ENCODE measurements around the gene DOCK9.

The DOCK9 gene

GRCh38 chr13:98842070-98842469, 135.8 kb downstream of the DOCK9 start:
- peak; percentile 89 for DNase-seq

DNA sequence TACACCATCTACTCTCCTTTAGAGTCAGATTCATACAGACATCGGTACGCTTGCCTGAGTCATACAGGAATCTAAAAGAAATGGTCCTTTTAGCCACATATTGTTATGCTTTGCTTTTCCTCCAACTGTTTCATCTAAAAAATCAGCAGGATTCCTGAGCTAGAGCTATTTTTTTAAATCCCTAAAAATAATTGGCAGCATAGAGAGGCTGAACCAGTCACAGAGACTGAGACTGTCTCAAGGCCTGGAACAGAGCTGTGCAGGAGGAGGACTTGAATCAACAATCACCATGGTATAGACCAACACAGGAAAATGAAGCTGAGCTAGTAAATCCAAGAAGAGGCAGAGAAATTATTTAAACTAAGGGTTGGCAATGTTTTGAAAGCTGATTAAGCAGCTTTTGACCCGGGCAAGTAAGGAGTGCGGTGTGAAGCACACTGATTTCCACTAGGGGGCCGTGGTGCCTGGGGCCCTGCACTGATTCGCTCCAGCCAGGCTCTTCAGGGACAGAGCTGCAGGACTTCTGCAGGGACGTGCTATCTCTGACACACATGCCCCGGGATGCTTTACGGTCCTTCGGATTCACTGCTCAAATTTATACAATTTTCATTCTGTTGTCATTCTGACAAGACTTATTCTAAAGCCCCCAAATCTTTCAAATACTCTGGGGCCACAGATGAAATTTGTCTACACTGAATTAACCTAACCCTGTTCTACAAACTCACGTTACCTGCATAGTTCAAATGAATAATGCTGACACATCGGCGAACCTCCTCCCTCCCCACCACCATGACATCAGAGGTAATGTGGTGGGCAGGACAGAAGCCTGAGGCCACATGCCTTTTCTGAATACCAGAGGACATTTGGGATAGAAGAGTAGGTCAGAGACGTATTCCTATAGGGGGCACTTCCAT, 137.8 kb downstream of the DOCK9 start:
- DNase-seq, result peak; percentile 31

GRCh38 chr13:98838776-98839175, 139.1 kb downstream of the DOCK9 start:
- no peak for DNase-seq

DNA sequence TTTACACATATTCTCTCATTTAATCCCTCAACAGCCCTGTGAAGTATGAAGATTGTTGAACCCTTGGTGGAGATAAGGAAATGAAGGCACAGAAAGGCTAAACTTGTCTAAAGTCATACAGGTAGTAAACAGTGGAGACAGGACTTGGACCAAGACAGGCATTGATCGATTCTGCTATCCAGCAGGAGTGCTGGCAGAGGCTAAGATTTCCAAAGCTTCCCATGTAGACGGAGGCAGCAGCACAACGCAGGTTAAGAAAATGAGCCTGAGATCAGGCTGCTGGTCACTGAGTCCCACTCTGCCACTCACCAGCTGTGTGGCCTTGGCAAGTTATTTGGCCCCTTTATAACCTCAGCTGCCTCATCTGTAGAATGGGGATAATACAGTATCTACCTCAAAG, 140.0 kb downstream of the DOCK9 start:
- DNase-seq, result no peak

GRCh38 chr13:98835156-98835555, 142.7 kb downstream of the DOCK9 start:
- peak; percentile 25 for DNase-seq

DNA sequence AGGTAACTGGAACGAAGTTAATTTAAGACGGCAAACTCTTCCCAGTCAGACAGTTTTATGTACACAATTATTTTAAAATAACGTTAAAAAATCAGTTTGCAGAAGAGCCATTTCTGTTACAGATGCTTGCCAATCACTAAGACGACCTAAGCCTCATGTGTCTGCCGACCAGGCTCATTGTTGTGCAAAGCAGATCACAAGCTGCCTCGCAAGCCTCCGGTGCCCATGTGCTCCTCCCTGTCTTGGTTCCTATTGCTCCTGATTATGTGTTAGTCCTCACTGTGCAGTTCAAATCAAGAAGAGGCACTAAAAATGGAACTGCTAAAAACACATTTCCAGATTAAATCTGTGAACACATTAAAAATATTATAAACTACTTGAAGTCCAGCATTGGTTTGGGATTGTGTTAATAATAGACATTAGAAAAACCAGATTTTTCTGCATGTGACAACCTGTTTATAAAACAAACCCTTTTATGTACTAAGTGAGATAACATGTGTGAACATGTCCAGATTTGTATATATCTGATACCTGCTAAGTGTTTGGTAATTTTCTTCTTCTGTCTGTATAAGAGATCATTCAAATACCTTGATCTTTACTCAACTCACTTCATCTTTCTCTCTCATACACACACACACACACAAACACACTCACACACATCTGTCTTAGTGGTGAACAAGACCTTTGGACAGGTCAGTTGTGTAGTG, 143.5 kb downstream of the DOCK9 start:
- peak; percentile 9 for DNase-seq

DNA sequence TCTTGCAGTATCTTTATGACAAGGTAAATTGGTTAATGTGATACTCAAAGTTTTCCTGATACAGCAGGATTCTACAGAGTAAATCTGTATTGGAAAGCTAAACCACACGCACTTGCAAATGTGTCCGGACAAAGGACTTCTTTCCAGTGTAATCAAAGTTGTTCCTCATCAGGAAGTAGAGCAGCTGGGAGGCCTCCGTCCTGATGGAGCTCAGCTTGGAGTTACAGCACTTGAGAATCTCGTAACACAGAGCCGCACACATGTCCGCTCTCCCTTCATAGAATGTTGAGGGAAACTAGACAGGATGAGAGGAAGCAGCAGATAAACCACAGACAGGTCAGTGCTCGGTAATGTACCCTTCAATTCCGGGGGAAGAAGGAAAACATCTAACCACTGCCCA, 146.6 kb downstream of the DOCK9 start:
- no peak for DNase-seq

- no peak for DNase-seq
These were observed 148.3 kb downstream of the DOCK9 start for GRCh38 chr13:98829541-98829940.

DNA sequence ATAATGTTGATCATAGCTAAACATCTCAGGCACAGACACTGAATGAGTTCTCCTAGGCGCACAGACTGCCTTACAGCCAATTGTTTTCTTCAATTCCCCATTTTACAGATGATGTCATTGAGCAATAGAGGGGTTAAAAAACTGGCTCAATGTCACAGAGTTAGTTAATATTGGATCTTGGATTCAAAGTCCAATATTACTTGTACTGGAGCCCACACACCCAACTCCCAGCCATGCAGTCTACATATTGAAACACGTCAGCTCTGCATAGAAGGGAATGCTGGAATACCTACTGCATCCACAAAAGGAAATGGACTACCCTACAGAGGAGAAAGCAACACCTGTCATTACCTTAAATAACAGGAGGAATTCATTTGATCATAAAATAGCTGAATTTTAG, 149.2 kb downstream of the DOCK9 start:
- no peak for DNase-seq

- no peak for DNase-seq
These were observed 150.4 kb downstream of the DOCK9 start for GRCh38 chr13:98827449-98827848.

DNA sequence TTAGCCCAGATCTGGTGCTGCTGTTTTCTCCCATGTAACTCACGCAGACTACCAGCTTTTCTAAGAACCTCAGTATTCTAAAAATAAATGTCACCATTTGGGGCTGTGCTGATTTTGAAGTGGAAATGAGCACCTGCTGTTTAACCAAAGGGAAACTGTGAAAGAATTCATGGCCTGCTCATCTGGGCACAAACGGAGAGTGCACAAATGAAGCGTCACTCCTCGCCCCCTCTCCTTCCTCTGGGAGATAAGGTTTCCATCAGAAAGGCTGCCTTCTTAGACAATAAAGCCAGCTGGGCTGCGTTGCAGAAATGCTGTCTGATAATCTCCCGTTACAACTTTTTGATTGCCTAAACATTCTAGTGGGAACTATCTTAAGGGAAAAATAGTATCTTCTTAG, 151.7 kb downstream of the DOCK9 start:
- DNase-seq, result no peak

DNA sequence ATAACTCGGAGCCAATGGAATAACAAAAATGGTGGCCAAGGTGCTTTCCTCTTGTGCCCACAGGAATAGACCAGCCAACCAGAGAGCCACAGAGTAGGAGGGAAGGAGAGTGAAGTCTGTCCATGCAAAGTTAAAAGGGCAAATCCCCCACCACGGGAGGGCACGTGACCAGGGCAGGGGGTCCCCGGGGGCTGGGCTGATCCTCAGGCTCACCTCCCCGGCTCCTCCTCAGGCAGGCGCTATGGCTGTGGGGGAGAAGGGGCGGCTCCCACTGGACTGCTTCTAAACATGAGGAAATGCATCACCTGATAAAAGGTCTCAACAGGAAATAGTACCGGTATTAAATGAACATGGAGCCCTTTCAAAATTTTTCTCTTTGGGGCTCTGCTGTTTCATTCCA, 152.2 kb downstream of the DOCK9 start:
- no peak for DNase-seq

GRCh38 chr13:98824376-98825160, 153.3 kb downstream of the DOCK9 start:
- no peak for DNase-seq

DNA sequence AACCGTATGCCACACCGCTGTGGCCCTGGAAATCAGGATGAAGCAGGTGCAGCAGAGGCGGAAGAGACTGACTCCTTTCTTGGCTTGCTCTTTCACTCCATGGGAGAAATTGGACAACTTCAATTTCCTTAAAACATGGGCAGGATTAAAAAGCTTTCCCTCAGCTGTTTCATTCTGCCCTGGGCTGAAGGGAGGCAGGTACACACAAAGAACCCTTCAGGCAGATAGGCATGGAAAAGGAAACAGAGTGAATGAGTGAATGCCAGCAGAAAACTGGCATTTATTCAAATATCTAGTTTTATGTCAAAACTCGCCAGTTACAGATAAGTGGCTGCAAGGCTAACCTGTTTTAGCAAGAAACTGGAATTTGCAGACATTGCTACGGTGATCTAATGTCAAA, 154.4 kb downstream of the DOCK9 start:
- no peak for DNase-seq

GRCh38 chr13:98822225-98822606, 155.6 kb downstream of the DOCK9 start:
- DNase-seq, result no peak

DNA sequence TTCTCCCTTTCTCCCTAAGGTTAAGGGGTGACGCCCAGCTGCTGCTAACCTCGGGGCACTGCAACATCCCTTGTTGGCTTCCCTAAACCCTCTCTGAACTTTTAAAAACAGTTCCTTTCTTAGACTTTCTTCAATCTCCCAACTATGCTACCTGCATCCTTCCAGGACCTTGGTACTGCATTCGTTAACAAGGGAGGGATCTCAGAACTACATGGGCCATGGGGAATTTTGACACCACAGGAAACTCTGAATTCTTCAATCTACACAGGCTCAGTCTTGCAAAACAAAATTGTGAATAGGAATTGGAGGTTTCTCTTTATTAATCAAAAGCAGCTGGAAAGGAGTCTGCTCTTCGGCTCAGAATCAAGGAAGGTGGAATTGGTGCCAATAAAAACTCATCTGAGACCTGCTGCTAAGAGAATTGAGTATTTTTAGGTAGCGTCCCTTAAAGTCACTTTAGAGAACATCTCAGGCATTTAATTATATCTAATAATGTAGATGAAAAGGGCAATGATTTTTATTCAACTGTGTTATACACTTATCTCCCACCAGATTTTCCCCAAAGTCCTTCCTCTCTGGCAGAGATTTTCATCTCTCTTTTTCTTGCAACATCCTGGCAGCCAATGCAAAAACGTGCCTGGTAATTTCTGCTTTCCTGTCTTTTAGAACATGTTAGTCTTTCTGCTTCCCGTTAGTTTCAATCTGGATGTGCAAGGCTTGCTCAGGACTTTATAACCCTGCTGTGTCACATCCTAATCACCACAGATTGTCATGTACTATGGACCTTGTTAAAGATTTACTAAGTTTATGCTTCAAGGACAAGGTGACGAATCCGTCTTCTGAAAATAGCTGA, 156.3 kb downstream of the DOCK9 start:
- DNase-seq, result no peak

DNA sequence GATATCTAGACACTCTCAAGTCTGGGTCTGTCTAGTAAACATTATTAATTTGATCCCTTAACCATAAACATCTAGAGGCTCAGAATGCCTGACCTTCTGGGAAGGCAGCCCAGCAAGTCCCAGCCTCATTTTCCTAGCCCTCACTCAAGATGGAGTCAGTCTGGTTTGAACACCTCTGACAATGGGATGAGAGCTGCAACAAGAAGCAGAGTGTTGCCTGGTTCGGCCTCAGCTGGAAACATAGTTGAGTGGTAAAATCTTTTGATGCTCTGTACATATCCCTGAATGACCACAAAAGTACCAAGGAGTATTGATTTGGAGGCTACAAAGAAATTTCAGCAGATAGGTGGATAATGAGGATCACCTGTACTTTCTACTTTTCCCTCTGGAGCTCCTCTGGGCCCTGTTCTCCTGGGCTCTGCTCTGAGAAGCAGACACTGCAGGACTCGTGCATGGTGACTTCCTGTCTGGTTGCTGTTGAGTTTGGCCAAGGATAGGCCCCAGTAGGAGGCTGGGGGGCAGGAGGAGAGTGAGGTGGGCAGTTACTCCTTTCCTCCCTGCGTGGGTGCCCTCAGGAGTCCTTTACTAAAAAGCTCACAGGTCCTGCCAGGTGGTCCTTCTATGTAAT, 157.0 kb downstream of the DOCK9 start:
- no peak for DNase-seq

DNA sequence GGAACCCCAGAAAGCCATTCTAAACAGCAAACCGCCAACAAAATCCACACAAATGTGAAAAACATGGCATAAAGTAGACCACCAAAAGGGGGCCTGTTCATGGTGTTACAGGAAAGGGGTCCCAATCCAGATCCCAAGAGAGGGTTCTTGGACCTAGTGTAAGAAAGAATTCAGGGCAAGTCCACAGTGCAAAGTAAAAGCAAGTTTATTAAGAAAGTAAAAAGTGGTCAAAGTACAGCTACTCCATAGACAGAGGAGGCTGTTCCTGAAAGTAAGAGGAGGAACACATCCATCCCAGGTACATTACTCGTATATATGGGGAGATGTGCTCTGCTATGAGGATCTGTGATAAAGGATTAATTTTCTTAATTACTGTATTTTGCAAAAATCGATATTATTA, 157.6 kb downstream of the DOCK9 start:
- DNase-seq, result no peak

DNA sequence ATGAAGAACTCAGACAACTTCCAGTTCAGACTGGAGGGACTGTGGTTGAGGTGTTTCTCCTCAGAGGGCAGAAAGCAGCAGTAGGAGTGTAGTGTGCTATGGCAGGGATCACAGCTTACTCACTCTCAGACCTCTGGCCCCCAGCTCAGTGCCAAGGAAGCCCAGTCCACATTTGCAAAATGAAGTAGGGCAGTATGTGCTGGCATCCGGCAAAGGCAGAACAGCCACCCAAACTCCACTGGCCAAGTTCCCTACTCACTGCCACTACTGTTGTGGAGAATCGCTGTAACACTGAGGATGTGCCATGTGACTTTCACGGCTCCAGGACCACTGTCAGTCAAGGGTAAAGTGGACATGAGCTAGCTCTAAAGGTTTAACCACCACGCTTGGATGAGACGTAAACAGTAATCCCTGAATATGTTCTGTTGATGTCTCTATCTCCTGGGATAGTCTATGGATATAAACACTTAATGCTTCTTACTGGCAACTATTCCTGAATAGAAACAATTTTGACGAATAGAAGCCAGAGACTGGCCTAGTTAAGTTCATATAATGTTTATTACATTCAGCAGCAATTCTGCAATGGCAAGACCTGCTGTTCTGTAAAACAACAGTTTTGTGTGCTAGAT, 158.4 kb downstream of the DOCK9 start:
- no peak for DNase-seq

DNA sequence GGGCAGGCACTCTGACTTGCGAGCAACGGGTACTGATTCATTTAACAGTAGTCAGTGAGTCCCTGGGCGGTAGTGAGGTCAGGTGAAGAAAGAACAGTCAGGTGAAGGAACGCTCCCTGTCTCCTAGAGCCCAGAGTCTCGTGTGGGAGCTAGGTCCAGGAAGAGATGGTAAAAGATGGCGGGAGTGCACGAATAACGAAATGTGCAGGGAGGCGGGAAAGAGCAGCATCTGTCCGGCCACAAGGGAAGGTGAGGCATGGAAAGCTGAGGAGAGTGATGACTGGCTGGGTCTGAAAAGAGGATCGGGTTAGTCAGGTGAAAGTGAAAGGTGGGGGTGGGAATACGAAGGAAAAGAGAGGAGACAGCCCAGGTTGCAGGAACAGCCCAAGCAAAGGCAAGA, 161.5 kb downstream of the DOCK9 start:
- no peak for DNase-seq

DNA sequence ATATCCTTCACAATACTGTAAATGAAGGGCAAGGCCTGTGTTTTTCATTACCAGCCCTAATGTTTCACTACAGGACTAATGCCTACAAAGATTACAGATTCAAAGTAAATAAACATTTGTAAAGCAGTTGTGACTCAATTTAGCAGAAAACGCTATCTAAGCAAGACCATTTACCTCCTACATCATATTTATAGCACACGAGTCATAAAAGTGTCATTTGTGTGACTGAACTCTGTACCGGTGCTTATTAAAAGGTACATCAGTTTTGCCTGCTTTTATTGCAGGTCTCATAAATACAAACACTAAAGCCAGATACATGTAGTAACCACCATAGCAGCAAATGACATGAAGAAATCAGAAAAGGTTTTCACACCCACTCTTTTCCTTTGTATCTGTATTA, 163.9 kb downstream of the DOCK9 start:
- DNase-seq, result no peak

All from NCI-H345 (cell line).